NCI-H2107 treated with DMSO at 0.1 percent for 48 hours (cell line): ENCODE results near the gene CNGA2.
"Not testable (repeated sequence)": the region's sequence is repeated elsewhere in the genome, so short reads cannot be mapped to it uniquely, and the experiment has no call there.

Experiments used
- DNase-seq: peaks from one replicate; lab custom pipeline; 2025; ENCODE audit not compliant: unreplicated experiment; lab: John Stamatoyannopoulos, UW

CNGA2 gene

GRCh38 chrX:151734446-151734845 is at the start of gene CNGA2:
Gene CNGA2, plus strand, starts transcription at chrX:151734746. Its CDS starts 3,738 bp downstream, at chrX:151738484.
- no peak for DNase-seq

GRCh38 chrX:151687635-151688034 is 46.9 kb upstream of the CNGA2 start:
- no peak for DNase-seq

GRCh38 chrX:151688695-151689094 is 45.9 kb upstream of the CNGA2 start:
- no peak for DNase-seq

- no peak for DNase-seq
Observed at GRCh38 chrX:151692825-151693224, 41.7 kb upstream of the CNGA2 start.

GRCh38 chrX:151694121-151694520 is 40.4 kb upstream of the CNGA2 start:
- no peak for DNase-seq

GRCh38 chrX:151694661-151695582 is 39.6 kb upstream of the CNGA2 start, which contains the start of gene PRRG3:
Gene PRRG3, plus strand, starts transcription at chrX:151695458. Its CDS starts 3,357 bp downstream, at chrX:151698815.
- no peak for DNase-seq

- no peak for DNase-seq
Observed at GRCh38 chrX:151695583-151696340, 38.8 kb upstream of the CNGA2 start.

GRCh38 chrX:151697082-151697481 is 37.5 kb upstream of the CNGA2 start:
- not testable (repeated sequence) for DNase-seq

GRCh38 chrX:151697522-151697921 is 37.0 kb upstream of the CNGA2 start:
- no peak for DNase-seq

GRCh38 chrX:151698485-151698884 is 36.1 kb upstream of the CNGA2 start:
- no peak for DNase-seq

- DNase-seq = no peak
Observed at GRCh38 chrX:151699746-151700145, 34.8 kb upstream of the CNGA2 start.

- DNase-seq = no peak
Observed at GRCh38 chrX:151700581-151700980, 34.0 kb upstream of the CNGA2 start.

- DNase-seq = no peak
Observed at GRCh38 chrX:151701071-151701470, 33.5 kb upstream of the CNGA2 start.

GRCh38 chrX:151701531-151701930 is 33.0 kb upstream of the CNGA2 start:
- DNase-seq = no peak

GRCh38 chrX:151702026-151702714 is 32.4 kb upstream of the CNGA2 start:
- DNase-seq = no peak

GRCh38 chrX:151702741-151703340 is 31.7 kb upstream of the CNGA2 start:
- no peak for DNase-seq

- DNase-seq = peak; percentile 48
Observed at GRCh38 chrX:151703487-151703886, 31.1 kb upstream of the CNGA2 start.

GRCh38 chrX:151704041-151704663 is 30.4 kb upstream of the CNGA2 start:
- DNase-seq = peak; percentile 35

- no peak for DNase-seq
Observed at GRCh38 chrX:151708821-151709220, 25.7 kb upstream of the CNGA2 start.

- DNase-seq = no peak
Observed at GRCh38 chrX:151710457-151710856, 24.1 kb upstream of the CNGA2 start.
